GM12878 (cell line): ENCODE measurements around the gene CCR7. TPM values are rescaled to one million over a fixed set of nuclear protein-coding genes. Genes with fewer than 3 reads are reported as not detected.

Experiments
- BRCA1 ChIP-seq: IDR thresholded peaks from 2 replicates; pipeline ENCODE4 v1.6.1; 2011; ENCODE audit warnings: low read depth, low read length, improper control_type of control experiment
- ESRRA ChIP-seq: IDR thresholded peaks from 2 replicates; pipeline ENCODE4 v1.6.1; 2012; ENCODE audit warnings: mild to moderate bottlenecking, low read length, improper control_type of control experiment
- HSF1 ChIP-seq: fragments of 150-350 bp; IDR thresholded peaks from 2 replicates; pipeline ENCODE4 v1.6.1; 2014; ENCODE audit warnings: mild to moderate bottlenecking, low read depth, low read length
- IKZF2 ChIP-seq, 2 experiments: fragments of 450-650 bp; IDR thresholded peaks; 2 replicates each; pipeline ENCODE4 v1.6.1; 2017; ENCODE audit warnings: mild to moderate bottlenecking in 2 of 2, moderate library complexity in 2 of 2
- IRF4 ChIP-seq: IDR thresholded peaks from 2 replicates; pipeline ENCODE4 v1.6.1; 2011; ENCODE audit warnings: low read depth, low read length
- MYB ChIP-seq: fragments of 150-350 bp; IDR thresholded peaks from 2 replicates; pipeline ENCODE4 v1.6.1; 2014; ENCODE audit warnings: mild to moderate bottlenecking, low read depth, low read length, borderline replicate concordance
- MYC ChIP-seq: IDR thresholded peaks from 2 replicates; pipeline ENCODE4 v1.6.1; 2011; ENCODE audit warnings: mild to moderate bottlenecking, low read length, moderate library complexity, inconsistent platforms; ENCODE audit not compliant: insufficient read depth, insufficient replicate concordance, insufficient read length, severe bottlenecking
- SIN3A ChIP-seq: IDR thresholded peaks from 2 replicates; pipeline ENCODE4 v1.6.1; 2012; ENCODE audit warnings: low read depth, low read length, improper control_type of control experiment
- SMAD1 ChIP-seq: fragments of 450-650 bp; IDR thresholded peaks from 2 replicates; pipeline ENCODE4 v1.6.1; 2018; ENCODE audit warnings: mild to moderate bottlenecking, low read depth; ENCODE audit not compliant: partially characterized antibody
- STAT1 ChIP-seq: fragments of 450-650 bp; conservative IDR thresholded peaks from 2 replicates; pipeline ENCODE4 v1.6.1; 2014; ENCODE audit warnings: antibody characterized with exemption, mild to moderate bottlenecking
- TAF1 ChIP-seq: IDR thresholded peaks from 2 replicates; pipeline ENCODE4 v1.6.1; 2011; ENCODE audit warnings: mild to moderate bottlenecking, low read depth, low read length, borderline replicate concordance
- USF2 ChIP-seq: IDR thresholded peaks from 2 replicates; pipeline ENCODE4 v1.6.1; 2011; ENCODE audit warnings: low read depth, low read length, improper control_type of control experiment, borderline replicate concordance
- polyA plus RNA-seq, 11 experiments: library from polyadenylated mRNA; depleted of rRNA in 4 of 11; unstranded in 6 of 11; stranded (reverse) in 5 of 11; fragments of >200 nt; fragmentation: Nextera tagmentation in 4 of 11; fragmentation: Illumina TruSeq in 1 of 11; extraction: Ambion mirVana in 4 of 11; extraction: Trizol in 1 of 11; gene quantifications; 1 replicate in 1 of 11; 2 replicates in 10 of 11; pipeline versions ENCODE4 v1.2.1 to v1.2.3, GENCODE V29; 2011 to 2016; ENCODE audit warnings: inconsistent platforms in 2 of 11, missing spikeins in 2 of 11, low read depth in 1 of 11
- total RNA-seq, 4 experiments: library from RNA; depleted of rRNA in 3 of 4; stranded (reverse); fragments of >200 nt in 3 of 4; fragmentation: Illumina TruSeq in 1 of 4; extraction: Trizol in 1 of 4; gene quantifications; 2 replicates each; pipeline versions ENCODE4 v1.2.1 to v1.2.3, GENCODE V29; 2013 to 2021
- TF ChIP-seq, protein P1 (sequence below): fragments of 450-650 bp; IDR thresholded peaks from 2 replicates; pipeline ENCODE4 v1.6.1; 2016; ENCODE audit warnings: mild to moderate bottlenecking
- TF ChIP-seq, protein P2 (sequence below): IDR thresholded peaks from 2 replicates; pipeline ENCODE4 v1.6.1; 2012; ENCODE audit warnings: low read depth, low read length, improper control_type of control experiment
- TF ChIP-seq, protein P3 (sequence below): fragments of 450-650 bp; IDR thresholded peaks from 2 replicates; pipeline ENCODE4 v1.6.1; 2014; ENCODE audit warnings: mild to moderate bottlenecking
- TF ChIP-seq, protein P4 (sequence below): fragments of 150-350 bp; IDR thresholded peaks from 2 replicates; pipeline ENCODE4 v1.6.1; 2016; ENCODE audit warnings: low read depth, low read length
- TF ChIP-seq, protein P5 (sequence below): fragments of 450-650 bp; IDR thresholded peaks from 2 replicates; pipeline ENCODE4 v1.6.1; 2017; ENCODE audit warnings: mild to moderate bottlenecking, low read depth, inconsistent platforms; ENCODE audit not compliant: poor library complexity, severe bottlenecking

The CCR7 gene
- total and polyA plus RNA-seq, 10 of the 15 experiments (the other 5 are each of a cell fraction or from before 2014, with no cell fraction given), result 131 to 1,171 (median 260) TPM

- TF ChIP-seq HSF1 (no peak), IRF4 (0 out of 2 replicates have a peak, but pooled peaks have one; percentile 55), BRCA1 (no peak), USF2 (no peak; the same call in 1 of the 2 replicates), SIN3A (peak; percentile 43; the same call in 1 of the 2 replicates), MYC (no peak), TAF1 (peak; percentile 80), MYB (0 out of 2 replicates have a peak, but pooled peaks have one; percentile 9), ESRRA (peak; percentile 75; the same call in 1 of the 2 replicates), IKZF2 (IDR thresholded peaks at IDR 0.05) (no peak), SMAD1 (no peak), STAT1 (no peak)
- TF ChIP-seq, protein P1, sequence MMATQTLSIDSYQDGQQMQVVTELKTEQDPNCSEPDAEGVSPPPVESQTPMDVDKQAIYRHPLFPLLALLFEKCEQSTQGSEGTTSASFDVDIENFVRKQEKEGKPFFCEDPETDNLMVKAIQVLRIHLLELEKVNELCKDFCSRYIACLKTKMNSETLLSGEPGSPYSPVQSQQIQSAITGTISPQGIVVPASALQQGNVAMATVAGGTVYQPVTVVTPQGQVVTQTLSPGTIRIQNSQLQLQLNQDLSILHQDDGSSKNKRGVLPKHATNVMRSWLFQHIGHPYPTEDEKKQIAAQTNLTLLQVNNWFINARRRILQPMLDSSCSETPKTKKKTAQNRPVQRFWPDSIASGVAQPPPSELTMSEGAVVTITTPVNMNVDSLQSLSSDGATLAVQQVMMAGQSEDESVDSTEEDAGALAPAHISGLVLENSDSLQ, result no peak
- TF ChIP-seq, protein P2, sequence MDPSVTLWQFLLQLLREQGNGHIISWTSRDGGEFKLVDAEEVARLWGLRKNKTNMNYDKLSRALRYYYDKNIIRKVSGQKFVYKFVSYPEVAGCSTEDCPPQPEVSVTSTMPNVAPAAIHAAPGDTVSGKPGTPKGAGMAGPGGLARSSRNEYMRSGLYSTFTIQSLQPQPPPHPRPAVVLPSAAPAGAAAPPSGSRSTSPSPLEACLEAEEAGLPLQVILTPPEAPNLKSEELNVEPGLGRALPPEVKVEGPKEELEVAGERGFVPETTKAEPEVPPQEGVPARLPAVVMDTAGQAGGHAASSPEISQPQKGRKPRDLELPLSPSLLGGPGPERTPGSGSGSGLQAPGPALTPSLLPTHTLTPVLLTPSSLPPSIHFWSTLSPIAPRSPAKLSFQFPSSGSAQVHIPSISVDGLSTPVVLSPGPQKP, result no peak
- TF ChIP-seq, protein P3, sequence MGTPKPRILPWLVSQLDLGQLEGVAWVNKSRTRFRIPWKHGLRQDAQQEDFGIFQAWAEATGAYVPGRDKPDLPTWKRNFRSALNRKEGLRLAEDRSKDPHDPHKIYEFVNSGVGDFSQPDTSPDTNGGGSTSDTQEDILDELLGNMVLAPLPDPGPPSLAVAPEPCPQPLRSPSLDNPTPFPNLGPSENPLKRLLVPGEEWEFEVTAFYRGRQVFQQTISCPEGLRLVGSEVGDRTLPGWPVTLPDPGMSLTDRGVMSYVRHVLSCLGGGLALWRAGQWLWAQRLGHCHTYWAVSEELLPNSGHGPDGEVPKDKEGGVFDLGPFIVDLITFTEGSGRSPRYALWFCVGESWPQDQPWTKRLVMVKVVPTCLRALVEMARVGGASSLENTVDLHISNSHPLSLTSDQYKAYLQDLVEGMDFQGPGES, result no peak
- TF ChIP-seq, protein P4, sequence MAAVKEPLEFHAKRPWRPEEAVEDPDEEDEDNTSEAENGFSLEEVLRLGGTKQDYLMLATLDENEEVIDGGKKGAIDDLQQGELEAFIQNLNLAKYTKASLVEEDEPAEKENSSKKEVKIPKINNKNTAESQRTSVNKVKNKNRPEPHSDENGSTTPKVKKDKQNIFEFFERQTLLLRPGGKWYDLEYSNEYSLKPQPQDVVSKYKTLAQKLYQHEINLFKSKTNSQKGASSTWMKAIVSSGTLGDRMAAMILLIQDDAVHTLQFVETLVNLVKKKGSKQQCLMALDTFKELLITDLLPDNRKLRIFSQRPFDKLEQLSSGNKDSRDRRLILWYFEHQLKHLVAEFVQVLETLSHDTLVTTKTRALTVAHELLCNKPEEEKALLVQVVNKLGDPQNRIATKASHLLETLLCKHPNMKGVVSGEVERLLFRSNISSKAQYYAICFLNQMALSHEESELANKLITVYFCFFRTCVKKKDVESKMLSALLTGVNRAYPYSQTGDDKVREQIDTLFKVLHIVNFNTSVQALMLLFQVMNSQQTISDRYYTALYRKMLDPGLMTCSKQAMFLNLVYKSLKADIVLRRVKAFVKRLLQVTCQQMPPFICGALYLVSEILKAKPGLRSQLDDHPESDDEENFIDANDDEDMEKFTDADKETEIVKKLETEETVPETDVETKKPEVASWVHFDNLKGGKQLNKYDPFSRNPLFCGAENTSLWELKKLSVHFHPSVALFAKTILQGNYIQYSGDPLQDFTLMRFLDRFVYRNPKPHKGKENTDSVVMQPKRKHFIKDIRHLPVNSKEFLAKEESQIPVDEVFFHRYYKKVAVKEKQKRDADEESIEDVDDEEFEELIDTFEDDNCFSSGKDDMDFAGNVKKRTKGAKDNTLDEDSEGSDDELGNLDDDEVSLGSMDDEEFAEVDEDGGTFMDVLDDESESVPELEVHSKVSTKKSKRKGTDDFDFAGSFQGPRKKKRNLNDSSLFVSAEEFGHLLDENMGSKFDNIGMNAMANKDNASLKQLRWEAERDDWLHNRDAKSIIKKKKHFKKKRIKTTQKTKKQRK, result no peak
- TF ChIP-seq, protein P5, sequence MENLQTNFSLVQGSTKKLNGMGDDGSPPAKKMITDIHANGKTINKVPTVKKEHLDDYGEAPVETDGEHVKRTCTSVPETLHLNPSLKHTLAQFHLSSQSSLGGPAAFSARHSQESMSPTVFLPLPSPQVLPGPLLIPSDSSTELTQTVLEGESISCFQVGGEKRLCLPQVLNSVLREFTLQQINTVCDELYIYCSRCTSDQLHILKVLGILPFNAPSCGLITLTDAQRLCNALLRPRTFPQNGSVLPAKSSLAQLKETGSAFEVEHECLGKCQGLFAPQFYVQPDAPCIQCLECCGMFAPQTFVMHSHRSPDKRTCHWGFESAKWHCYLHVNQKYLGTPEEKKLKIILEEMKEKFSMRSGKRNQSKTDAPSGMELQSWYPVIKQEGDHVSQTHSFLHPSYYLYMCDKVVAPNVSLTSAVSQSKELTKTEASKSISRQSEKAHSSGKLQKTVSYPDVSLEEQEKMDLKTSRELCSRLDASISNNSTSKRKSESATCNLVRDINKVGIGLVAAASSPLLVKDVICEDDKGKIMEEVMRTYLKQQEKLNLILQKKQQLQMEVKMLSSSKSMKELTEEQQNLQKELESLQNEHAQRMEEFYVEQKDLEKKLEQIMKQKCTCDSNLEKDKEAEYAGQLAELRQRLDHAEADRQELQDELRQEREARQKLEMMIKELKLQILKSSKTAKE, result no peak
Observed at GRCh38 chr17:40561871-40562611, 3.2 kb downstream of the CCR7 start (continued).
